Lung (tissue), 12 donors: Measurements from ENCODE around the gene LAMB4. TPM values are rescaled to one million over a fixed set of nuclear protein-coding genes. Genes with fewer than 3 reads are reported as not detected.

ENCODE experiments used
- ATAC-seq: fragments of 200-7000 bp; cut with Tn5 transposase; one replicate; pipeline ENCODE4 v1.9.1; 2020; ENCODE audit warnings: moderate number of reproducible peaks; ENCODE audit not compliant: insufficient read depth, low FRiP score
- DNase-seq, 3 donors: peaks; one replicate each; pipeline ENCODE4 v3.0.0-alpha.2; 2013 to 2017
- H3K27ac ChIP-seq, 2 donors: one replicate each; pipeline ENCODE4 v1.5.1; 2013; ENCODE audit warnings: mild to moderate bottlenecking in 2 of 2, moderate library complexity in 2 of 2, control low read depth in 1 of 2, inconsistent platforms in 1 of 2, low read depth in 1 of 2, low read length in 1 of 2
- H3K27me3 ChIP-seq, 3 donors: one replicate each; pipeline ENCODE4 v1.5.1; 2013; ENCODE audit warnings: low read length in 2 of 3; ENCODE audit not compliant: control insufficient read depth in 3 of 3, insufficient read depth in 3 of 3
- H3K36me3 ChIP-seq, 4 donors: one replicate each; pipeline ENCODE4 v1.5.1; 2013; ENCODE audit warnings: low read length in 4 of 4, mild to moderate bottlenecking in 1 of 4, moderate library complexity in 1 of 4; ENCODE audit not compliant: control insufficient read depth in 4 of 4, insufficient read depth in 4 of 4
- H3K4me1 ChIP-seq, 5 donors: one replicate each; pipeline ENCODE4 v1.5.1; 2013; ENCODE audit warnings: low read length in 5 of 5, mild to moderate bottlenecking in 2 of 5, moderate library complexity in 1 of 5; ENCODE audit not compliant: control insufficient read depth in 5 of 5, insufficient read depth in 5 of 5
- H3K4me3 ChIP-seq: one replicate; pipeline ENCODE4 v1.5.1; 2013; ENCODE audit warnings: mild to moderate bottlenecking, control low read depth, moderate library complexity
- H3K9ac ChIP-seq, 2 donors: one replicate each; pipeline ENCODE4 v1.5.1; 2013; ENCODE audit warnings: low read length in 2 of 2, control low read depth in 1 of 2; ENCODE audit not compliant: insufficient read depth in 1 of 2
- H3K9me3 ChIP-seq, 4 donors: one replicate each; pipeline ENCODE4 v1.5.1; 2013; ENCODE audit warnings: low read length in 3 of 4, mild to moderate bottlenecking in 1 of 4, moderate library complexity in 1 of 4; ENCODE audit not compliant: control insufficient read depth in 4 of 4, insufficient read depth in 3 of 4
- CTCF ChIP-seq: IDR thresholded peaks from 2 replicates; pipeline ENCODE4 v1.5.1; 2012; ENCODE audit warnings: mild to moderate bottlenecking; ENCODE audit errors: control extremely low read depth, extremely low read depth
- WGBS, 2 donors: extraction: QIAGEN DNeasy Blood & Tissue Kit; methylation state at CpG; one replicate each; pipeline ENCODE4 v1.1.7; 2013; 5-methylcytosine and 5-hydroxymethylcytosine counted together
- polyA plus RNA-seq, 2 donors: library from polyadenylated mRNA; stranded (reverse); fragments of 200-250 nt; gene quantifications; one replicate each; pipeline ENCODE4 v1.2.1, GENCODE V29; 2013
- total RNA-seq, 2 donors: library from RNA; depleted of rRNA in 1 of 2; stranded (reverse); fragments of >200 nt in 1 of 2; gene quantifications; one replicate each; pipeline ENCODE4 v1.2.1, GENCODE V29; 2014 to 2021
- donor health status: control.
- donor health status: control.
- donor health status: Bipolar disorder and iron deficiency.
- donor health status: healthy.
- donor health status: DM: yes; HTN: yes; CAD: no.

The LAMB4 gene
- total and polyA plus RNA-seq, 4 donors = 0.06 to 0.63 (median 0.28) TPM

GRCh38 chr7:108015740-108016139, 114.4 kb downstream of the LAMB4 start:
- WGBS, 2 donors = 77 to 88% methylated on average over 2 of the region's 2 CpGs
- ATAC-seq = no peak
- H3K27ac ChIP-seq = no peak overlapping the region

GRCh38 chr7:108014747-108015682, 115.1 kb downstream of the LAMB4 start:
- no peak overlapping the region for H3K4me3 ChIP-seq
- no peak overlapping the region for H3K27ac ChIP-seq
- H3K27me3 ChIP-seq = no peaks in the 10 kb centered on the region
- no peaks in the 10 kb centered on the region for H3K9me3 ChIP-seq
- H3K36me3 ChIP-seq = no peaks in the 10 kb centered on the region
- no peak for TF ChIP-seq CTCF
- ATAC-seq (no peak), DNase-seq (peak in 2 of 3 donors; percentile 29 to 31)
- WGBS, 2 donors = 78 to 88% methylated on average over 6 of the region's 6 CpGs
- H3K4me1 ChIP-seq = peaks cover 0 to 33% (median 6%) of the 10 kb centered on the region in 5 donors
- no peak overlapping the region for H3K9ac ChIP-seq

More at GRCh38 chr7:108015740-108016139, 114.4 kb downstream of the LAMB4 start:
- Histone ChIP-seq H3K4me1 (peaks cover 0 to 27% (median 4%) of the 10 kb centered on the region in 5 donors), H3K27me3 (no peaks in the 10 kb centered on the region), H3K36me3 (no peaks in the 10 kb centered on the region), H3K9ac (no peak overlapping the region), H3K4me3 (no peak overlapping the region), H3K9me3 (no peaks in the 10 kb centered on the region)
- TF ChIP-seq CTCF = no peak
- no peak for DNase-seq

GRCh38 chr7:108014215-108014614, 115.9 kb downstream of the LAMB4 start:
- Histone ChIP-seq H3K4me3 (no peak overlapping the region), H3K27ac (no peak overlapping the region), H3K4me1 (peaks cover 0 to 33% (median 6%) of the 10 kb centered on the region in 5 donors), H3K9me3 (no peaks in the 10 kb centered on the region), H3K36me3 (no peaks in the 10 kb centered on the region), H3K9ac (no peak overlapping the region), H3K27me3 (no peaks in the 10 kb centered on the region)
- no peak for DNase-seq
- no peak for ATAC-seq
- 22 to 30% methylated on average over 2 of the region's 2 CpGs for WGBS, 2 donors
- no peak for TF ChIP-seq CTCF
